GM12872 (cell line): Measurements from ENCODE around the gene SEMA6A.

ENCODE experiments used
- CTCF ChIP-seq: IDR thresholded peaks from 3 replicates; pipeline ENCODE4 v1.5.1; 2011; ENCODE audit warnings: low read depth, mild to moderate bottlenecking, low read length, moderate library complexity; ENCODE audit not compliant: insufficient read depth

The SEMA6A gene

GRCh38 chr5:116575326-116576052, 866 bp upstream of the SEMA6A start:
- no peak for TF ChIP-seq CTCF

- TF ChIP-seq CTCF = no peak
Measured at GRCh38 chr5:116573702-116574366, 789 bp downstream of the SEMA6A start.

GRCh38 chr5:116573279-116573701, 1.3 kb downstream of the SEMA6A start:
- no peak for TF ChIP-seq CTCF

GRCh38 chr5:116572350-116573278, 2.0 kb downstream of the SEMA6A start:
- 0 out of 3 replicates have a peak, but pooled peaks have one; percentile 10 for TF ChIP-seq CTCF

GRCh38 chr5:116571568-116572349, 2.9 kb downstream of the SEMA6A start:
- TF ChIP-seq CTCF = no peak

- TF ChIP-seq CTCF = no peak
Measured at GRCh38 chr5:116569999-116570398, 4.6 kb downstream of the SEMA6A start.
